ENCODE measurements around the gene TBCD. TPM values are rescaled to one million over a fixed set of nuclear protein-coding genes. Genes with fewer than 3 reads are reported as not detected.

TBCD gene
- total RNA-seq, 2 donors from 2014 or later: 72.5 to 80.5 TPM

- intact Hi-C loops (cut with DNase I): loop anchor here in 1 of 2 donors (10.0 kb wide), 1 partner anchor 111 kb away; no protein-coding TSS in a partner anchor
These were observed 51.7 kb downstream of the TBCD start for GRCh38 chr17:82803606-82804005.

GRCh38 chr17:82804442-82805191, 52.8 kb downstream of the TBCD start:
- DNase-seq (ENCODE audit: low spot score): peak; percentile 95
- intact Hi-C loops (cut with DNase I): loop anchor here in 1 of 2 donors (10.0 kb wide), 1 partner anchor 110 kb away; no protein-coding TSS in a partner anchor

More at GRCh38 chr17:82803606-82804005, 51.7 kb downstream of the TBCD start:
- DNase-seq (ENCODE audit: low spot score): no peak

GRCh38 chr17:82805254-82805653, 53.4 kb downstream of the TBCD start:
- intact Hi-C loops (cut with DNase I): loop anchor here in 1 of 2 donors (10.0 kb wide), 1 partner anchor 110 kb away; no protein-coding TSS in a partner anchor
- no peak for DNase-seq (ENCODE audit: low spot score)

- intact Hi-C loops (cut with DNase I): loop anchor here in 1 of 2 donors (10.0 kb wide), 1 partner anchor 109 kb away; no protein-coding TSS in a partner anchor
- no peak for DNase-seq (ENCODE audit: low spot score)
These were observed 54.0 kb downstream of the TBCD start for GRCh38 chr17:82805823-82806222.

GRCh38 chr17:82806645-82807044, 54.8 kb downstream of the TBCD start:
- DNase-seq (ENCODE audit: low spot score): no peak
- intact Hi-C loops (cut with DNase I): loop anchor here in 1 of 2 donors (10.0 kb wide), 1 partner anchor 108 kb away; no protein-coding TSS in a partner anchor

- no peak for DNase-seq (ENCODE audit: low spot score)
- intact Hi-C loops (cut with DNase I): loop anchor here in 1 of 2 donors (10.0 kb wide), 1 partner anchor 108 kb away; no protein-coding TSS in a partner anchor
These were observed 55.2 kb downstream of the TBCD start for GRCh38 chr17:82807101-82807500.

- DNase-seq (ENCODE audit: low spot score): no peak
- intact Hi-C loops (cut with DNase I): loop anchor here in 1 of 2 donors (10.0 kb wide), 1 partner anchor 107 kb away; no protein-coding TSS in a partner anchor
These were observed 55.7 kb downstream of the TBCD start for GRCh38 chr17:82807562-82807961.

- no peak for DNase-seq (ENCODE audit: low spot score)
- intact Hi-C loops (cut with DNase I): loop anchor here in 1 of 2 donors (10.0 kb wide), 1 partner anchor 107 kb away; no protein-coding TSS in a partner anchor
These were observed 56.1 kb downstream of the TBCD start for GRCh38 chr17:82808006-82808405.

- intact Hi-C loops (cut with DNase I): loop anchor here in 1 of 2 donors (10.0 kb wide), 1 partner anchor 106 kb away; no protein-coding TSS in a partner anchor
- DNase-seq (ENCODE audit: low spot score): no peak
These were observed 57.3 kb downstream of the TBCD start for GRCh38 chr17:82808921-82809905.

GRCh38 chr17:82810644-82811430, 59.0 kb downstream of the TBCD start:
- intact Hi-C loops (cut with DNase I): no loop called here
- DNase-seq (ENCODE audit: low spot score): no peak

- intact Hi-C loops (cut with DNase I): no loop called here
- DNase-seq (ENCODE audit: low spot score): no peak
These were observed 60.2 kb downstream of the TBCD start for GRCh38 chr17:82812058-82812457.

- intact Hi-C loops (cut with DNase I): no loop called here
- no peak for DNase-seq (ENCODE audit: low spot score)
These were observed 60.7 kb downstream of the TBCD start for GRCh38 chr17:82812601-82813000.

- no peak for DNase-seq (ENCODE audit: low spot score)
- intact Hi-C loops (cut with DNase I): no loop called here
These were observed 61.6 kb downstream of the TBCD start for GRCh38 chr17:82813299-82814051.

- intact Hi-C loops (cut with DNase I): no loop called here
- peak; percentile 53 for DNase-seq (ENCODE audit: low spot score)
These were observed 63.0 kb downstream of the TBCD start for GRCh38 chr17:82814834-82815233.

GRCh38 chr17:82815354-82815753, 63.5 kb downstream of the TBCD start:
- DNase-seq (ENCODE audit: low spot score): peak; percentile 25
- intact Hi-C loops (cut with DNase I): no loop called here

- DNase-seq (ENCODE audit: low spot score): peak; percentile 24
- intact Hi-C loops (cut with DNase I): no loop called here
These were observed 64.0 kb downstream of the TBCD start for GRCh38 chr17:82815790-82816305.

- intact Hi-C loops (cut with DNase I): no loop called here
- no peak for DNase-seq (ENCODE audit: low spot score)
These were observed 64.5 kb downstream of the TBCD start for GRCh38 chr17:82816358-82816757.

GRCh38 chr17:82817947-82818346, 66.1 kb downstream of the TBCD start:
- intact Hi-C loops (cut with DNase I): no loop called here
- peak; percentile 32 for DNase-seq (ENCODE audit: low spot score)

Measured in posterior vena cava (tissue), 2 donors.